GM04504 (cell line): ENCODE results near the gene SMAP1.

Experiments used
- DNase-seq: peaks from one replicate; pipeline ENCODE4 v3.0.0-alpha.2; 2012; ENCODE audit warnings: low read depth

SMAP1 gene

DNA sequence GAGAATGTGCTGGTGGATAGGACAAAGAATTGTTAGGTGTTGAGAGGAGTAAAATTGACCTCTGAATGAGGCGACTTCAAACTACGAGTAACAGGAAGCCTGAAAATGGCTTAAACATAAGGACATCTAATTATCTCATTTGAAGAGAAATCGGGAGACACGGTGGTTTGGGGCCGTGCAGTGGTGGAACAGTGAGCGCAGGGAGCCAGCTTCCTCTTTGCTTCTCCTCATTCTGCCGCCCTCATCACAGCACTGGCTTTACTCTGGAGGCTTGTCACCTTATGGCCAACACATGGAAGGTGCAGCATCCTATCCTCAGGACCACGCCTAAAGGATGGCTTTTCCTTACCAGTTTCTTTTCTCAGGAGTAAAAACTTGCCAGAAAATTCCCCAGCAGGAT, 174.9 kb downstream of the SMAP1 start:
- no peak for DNase-seq

DNA sequence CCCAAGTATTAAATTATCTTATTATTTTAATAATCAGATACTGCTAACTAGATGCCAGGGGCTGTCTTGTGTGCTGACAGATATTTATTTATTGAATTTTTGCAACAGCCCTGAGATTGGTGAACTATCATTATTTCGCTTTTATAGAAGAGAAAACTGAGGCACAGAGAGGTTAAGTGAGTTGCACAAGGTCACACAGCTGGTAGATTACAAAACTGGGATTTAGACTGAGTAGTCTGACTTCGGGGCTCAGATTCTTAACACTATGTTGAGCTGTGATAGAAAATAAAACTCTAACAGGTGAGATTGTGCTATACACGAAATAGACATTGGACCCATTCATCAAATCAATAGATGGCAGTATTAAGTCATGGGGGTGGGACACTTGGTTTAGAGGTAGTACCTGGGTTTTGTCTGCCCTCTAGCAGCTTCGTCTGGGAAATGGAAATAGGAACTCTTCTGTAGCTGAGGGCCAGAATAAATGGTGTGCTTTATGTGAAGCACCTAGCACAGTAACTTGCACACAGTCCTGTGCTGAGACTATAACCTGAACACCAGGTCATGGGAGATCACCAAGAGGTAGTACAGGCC, 175.7 kb downstream of the SMAP1 start:
- no peak for DNase-seq

DNA sequence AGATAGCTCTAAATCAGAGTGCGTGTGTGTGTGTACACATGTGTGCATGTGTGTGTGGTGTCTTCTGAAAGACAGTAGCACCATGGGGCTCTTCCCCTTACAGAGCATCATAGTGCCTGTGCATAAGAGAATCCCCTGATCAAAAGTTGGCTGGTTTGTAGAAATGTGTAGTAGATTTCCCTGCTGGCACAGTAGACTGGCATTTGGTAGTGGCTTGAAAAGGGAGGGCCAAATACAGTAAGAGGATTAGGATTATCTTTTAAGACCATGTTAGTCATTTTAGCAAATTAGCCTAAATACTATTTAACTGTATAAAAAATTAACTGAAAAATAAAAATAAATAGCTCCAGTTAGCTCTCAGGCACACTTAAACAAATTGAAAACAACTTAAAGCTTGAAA, 176.6 kb downstream of the SMAP1 start:
- no peak for DNase-seq

DNA sequence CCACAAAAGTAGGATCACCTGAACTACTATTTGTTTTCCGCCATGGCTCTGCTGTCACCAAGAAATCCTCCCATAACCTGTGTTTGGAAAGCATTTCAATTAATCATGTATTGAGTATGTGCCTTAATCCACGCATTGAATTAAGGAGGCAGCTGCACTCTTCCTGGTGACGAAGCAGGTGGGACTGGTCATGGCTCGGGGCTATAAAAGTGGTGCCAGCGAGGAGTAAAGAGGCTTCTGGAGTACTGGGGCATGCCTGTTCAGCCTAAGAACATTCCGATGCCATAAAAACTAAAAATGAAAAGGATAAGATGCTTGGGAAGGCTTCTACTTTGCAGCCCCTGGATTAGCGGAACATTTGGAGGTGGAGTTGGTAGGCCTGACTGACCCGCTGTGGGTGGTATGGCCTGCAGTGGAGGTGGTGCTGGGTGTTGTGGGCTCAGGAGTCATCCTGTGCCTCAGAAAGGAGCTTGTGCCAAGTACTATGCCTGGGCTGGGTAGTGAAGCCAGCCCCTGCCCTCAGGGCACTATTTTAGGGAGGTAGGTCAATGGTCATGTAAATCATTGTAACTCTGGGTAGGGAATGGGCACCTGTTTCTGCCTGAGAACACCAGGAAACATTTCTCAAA, 178.6 kb downstream of the SMAP1 start:
- no peak for DNase-seq

DNA sequence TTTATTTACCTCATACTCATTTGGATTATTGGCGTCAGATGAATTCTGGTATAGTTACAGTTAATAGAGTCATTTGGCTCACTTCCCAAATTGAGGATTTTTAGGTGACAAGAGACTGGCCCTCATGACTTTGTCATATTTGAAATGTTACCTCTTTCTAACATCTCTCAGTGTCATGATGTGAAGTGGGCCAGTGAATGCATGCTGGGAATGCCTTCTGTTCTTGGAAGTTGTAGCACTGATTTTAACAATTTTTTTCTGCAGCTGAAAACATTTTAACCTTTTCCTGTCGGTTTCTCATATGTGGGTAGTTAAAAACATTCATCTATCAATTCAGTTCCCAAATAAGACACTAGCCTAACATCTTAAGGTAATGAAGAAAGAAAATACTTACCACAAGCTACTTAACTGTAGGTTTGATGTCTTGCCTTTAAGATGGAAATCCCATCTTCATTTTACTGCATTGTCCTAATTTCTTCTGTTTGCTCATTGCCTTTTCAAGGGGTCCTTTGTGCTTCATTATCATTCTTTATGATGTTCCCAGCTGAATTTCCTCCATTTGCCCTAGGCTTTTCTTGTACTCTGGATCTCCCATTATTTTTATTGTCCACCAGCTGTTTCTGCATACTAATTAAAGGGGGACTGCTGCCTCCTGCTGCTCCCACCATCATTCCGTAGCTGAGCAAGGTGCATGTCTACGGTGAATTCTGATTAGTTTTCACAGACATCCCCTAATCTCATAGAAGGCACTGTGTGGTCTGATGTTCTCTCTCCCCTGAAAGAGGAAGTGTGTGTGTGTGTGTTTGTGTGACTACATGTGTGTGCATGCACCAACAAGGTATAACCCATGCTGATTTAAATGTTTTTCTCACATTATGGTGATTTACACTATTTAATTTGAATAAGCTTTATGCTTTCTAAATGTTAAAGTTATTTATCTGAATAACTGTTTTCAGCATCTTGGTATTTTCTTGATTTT, 179.7 kb downstream of the SMAP1 start:
- DNase-seq, result no peak

DNA sequence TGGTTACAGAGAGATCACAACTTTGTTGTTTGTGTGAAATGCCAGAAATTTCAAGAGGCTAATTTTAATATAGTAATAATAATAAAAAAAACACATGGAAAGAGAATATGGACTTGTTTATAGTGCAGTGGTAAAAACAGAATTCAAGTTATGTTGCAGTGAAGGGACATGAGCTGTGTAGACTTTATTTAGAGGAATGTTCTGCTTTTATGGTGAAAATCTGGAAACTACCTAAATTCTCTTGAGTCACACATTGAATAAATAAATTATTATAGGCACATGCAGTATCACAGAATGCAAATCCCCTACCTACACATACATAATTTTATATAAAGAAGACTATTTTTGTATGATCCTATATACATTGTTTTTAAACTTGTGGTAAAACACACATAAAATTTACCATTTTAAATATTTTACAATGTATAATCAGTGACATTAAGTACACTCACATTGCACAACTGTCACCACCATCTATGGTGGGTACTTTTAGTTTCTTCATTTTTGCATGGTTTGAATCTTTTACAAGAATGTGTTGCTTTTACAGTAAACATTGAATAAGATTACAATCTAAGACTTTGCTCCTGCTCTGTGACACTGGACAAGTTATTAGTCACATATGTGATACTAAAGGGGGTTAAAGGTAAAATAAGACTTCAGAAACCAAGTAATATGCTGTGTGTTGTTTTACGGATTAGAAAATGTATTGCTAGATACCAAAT, 181.8 kb downstream of the SMAP1 start:
- DNase-seq, result no peak

DNA sequence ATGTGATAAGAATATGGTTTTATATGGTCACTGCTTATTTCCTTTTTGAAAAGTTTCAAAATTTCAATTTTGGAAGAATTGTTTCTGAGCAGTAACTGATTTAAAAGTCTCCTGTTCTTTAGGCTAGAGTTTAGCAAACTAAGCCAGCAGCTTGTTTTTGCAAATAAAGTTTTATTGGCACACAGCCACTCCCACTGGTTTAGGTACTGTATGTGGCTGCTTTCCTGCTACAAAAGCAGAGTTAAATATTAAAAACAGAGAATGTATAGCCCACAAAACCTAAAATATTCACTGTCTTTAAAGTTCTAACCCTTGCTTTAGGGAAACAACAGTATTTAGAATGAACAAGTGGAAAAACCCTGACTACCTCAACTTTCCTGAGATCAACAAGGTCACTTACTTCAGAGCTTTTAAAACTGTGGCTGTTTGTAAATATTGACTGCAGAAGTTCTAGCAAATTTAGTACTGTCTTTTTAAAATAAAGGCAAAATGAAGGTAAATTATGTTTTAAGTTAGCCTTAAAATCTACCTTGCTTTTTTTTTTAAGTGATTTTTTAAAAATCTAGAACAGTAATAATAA, 185.1 kb downstream of the SMAP1 start:
- DNase-seq, result no peak

DNA sequence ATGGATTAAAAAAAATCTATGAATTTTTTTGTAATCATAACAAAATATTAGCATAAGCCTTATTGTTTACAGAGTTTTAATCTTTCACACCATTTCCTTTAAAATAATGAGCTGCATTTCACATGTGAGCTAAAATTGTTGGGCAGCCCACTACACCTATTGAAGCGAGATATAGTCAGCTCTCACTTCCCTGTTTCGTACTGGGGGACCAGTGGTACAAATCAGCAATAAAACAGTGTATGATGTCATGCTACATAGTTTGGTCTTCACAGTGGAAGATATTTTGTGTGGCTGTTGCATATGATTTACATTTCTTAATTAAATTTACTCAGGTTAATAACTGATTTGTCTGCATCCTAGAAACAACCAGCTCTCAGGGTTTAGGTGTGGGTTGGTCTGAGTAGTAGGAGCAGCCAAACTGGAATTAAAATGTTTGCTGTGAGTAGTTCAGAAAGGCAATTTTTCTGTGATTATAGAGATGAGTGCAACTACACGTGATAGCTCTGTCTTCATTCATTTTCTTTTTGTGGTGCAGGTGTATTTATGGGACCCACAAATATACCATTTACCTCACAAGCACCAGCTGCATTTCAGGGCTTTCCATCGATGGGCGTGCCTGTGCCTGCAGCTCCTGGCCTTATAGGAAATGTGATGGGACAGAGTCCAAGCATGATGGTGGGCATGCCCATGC, 189.8 kb downstream of the SMAP1 start:
- DNase-seq, result no peak

DNA sequence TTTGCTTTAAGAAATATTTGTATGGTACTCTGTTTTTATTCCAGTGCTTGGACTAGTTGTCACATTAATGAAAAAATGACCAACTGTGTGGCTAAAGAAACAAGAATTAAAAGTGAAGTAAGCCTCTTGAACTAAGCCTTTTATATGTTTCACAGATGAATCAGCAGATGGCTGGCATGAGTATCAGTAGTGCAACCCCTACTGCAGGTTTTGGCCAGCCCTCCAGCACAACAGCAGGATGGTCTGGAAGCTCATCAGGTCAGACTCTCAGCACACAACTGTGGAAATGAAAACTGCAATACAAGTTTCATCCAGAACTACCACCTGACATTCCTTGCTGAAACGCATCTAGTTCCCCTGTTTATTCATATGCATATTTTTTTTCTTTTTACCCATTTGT, 192.4 kb downstream of the SMAP1 start:
- peak; percentile 7 for DNase-seq

DNA sequence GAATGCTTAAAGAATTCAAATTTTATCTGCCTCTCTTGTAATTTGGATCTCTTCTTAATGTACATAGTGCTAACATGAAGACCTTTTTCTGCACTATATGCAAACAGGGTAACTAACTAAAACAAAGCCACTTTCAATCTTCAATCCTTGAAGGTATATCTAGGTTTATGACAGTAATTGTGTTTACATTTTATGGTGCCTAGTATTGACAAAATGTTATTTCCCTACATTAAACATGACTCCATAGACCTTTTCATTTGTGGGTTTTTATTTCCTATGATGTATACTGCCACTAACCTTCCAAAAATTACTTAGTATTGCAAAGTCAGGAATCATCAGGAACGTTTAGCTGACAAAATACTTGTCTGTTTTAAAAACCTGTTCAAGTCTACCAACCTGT, 193.2 kb downstream of the SMAP1 start:
- DNase-seq, result no peak

DNA sequence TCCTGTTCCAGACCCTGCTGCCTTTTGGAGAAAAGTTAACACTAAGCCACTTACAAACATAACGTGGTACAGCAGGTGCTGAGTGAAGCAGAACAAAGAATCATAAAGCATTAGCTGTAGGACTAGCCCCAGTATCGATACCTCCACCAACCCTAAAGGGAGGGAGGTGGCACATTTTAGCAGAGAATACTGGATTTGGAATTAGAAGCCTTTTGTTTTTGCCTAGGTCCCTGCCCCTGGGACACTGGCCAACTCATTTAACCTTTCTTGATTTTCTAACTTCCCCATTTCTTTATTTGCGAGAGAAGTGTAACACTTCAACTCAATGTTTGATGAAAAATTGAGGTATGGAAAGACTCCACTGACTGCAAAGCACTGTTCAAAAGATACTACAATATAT, 195.7 kb downstream of the SMAP1 start:
- DNase-seq, result no peak

DNA sequence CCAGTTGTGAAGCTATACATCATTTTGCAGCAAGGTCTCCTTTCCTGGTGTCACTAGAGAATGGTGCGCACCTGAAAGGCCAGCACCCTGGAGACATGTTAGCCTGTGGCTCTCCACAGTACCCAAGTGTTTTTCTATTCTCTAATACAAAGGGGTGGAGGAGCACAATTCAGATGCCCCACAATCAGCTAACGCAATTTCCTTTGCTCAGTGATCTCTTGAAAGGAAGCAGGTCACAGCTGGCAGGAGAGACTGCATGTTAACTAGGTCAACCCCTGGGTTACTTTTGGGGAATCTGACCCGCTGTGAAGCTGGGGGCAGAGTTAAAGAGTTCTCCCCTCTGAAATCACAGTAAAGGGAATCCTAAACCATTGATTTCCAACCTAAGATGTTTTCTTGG, 196.7 kb downstream of the SMAP1 start:
- DNase-seq, result no peak

DNA sequence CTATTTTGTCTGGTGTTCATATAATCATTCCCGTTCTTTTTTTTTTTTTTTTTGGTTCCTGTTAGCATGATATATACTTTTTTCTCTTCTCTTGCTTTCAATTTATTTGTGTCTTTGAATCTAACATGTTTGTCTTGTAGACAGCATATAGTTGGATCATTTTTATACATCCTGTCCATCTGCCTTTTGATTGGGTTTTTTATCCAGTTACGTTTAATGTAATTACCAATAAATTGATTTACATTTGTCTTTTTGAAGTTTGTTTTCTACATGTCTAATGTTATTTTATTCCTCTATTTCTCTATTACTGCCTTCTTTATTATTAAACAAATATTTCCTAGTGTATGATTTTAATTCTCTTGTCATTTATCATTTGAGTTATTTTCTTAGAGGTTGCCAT, 204.8 kb downstream of the SMAP1 start:
- no peak for DNase-seq

DNA sequence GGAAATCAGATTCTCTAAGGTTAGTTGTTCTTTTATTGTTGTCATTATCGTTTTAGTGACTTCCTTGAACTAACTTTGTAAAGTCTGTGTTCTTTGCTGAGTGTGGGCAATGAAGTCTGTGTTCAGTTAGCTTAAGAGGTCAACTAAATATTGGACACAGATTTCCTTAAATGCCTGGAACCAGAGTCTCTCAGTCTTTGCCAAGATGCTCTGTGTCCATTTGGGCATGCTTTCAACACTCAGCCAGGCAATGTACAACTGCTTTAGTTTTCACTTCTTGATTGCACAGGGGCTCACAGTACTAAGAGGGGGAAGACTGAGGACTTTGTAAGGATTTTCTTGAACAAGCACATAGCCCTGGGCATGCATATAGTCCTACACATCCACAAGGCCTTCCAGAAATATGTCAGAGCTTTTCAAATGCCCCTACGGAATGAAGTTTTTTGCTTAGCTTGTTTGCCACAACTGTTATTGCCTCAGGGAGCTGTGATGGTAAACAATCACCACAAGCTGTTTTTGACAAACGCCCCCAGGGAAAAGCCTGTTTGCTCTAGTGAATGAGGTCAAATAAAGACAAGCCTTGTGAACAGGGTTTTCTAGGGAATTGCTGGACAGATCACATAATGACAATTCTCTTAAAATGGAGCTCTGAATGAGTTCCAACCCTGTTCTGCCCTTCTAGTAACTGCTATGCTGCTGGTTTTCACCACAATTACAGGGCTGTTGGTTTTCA, 206.7 kb downstream of the SMAP1 start:
- DNase-seq, result no peak

DNA sequence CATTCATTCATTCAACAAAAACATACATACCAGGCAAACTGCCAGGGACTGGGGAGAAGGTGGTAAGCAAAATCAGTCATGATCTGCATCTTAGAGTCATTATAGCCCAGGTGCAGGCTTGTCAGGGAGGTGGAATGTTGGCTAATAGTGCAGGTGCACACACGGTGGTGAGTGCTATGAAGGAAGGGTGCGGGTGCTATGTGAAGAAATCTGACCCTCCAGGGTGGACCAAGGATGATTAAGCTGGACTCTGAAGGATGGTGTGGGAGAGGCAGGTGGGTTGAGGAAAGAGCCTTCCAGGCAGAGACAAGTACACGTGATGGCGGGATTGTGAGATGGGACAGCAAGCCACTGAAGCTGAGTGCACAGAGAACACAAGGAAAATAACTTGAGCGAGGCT, 211.8 kb downstream of the SMAP1 start:
- DNase-seq, result no peak

DNA sequence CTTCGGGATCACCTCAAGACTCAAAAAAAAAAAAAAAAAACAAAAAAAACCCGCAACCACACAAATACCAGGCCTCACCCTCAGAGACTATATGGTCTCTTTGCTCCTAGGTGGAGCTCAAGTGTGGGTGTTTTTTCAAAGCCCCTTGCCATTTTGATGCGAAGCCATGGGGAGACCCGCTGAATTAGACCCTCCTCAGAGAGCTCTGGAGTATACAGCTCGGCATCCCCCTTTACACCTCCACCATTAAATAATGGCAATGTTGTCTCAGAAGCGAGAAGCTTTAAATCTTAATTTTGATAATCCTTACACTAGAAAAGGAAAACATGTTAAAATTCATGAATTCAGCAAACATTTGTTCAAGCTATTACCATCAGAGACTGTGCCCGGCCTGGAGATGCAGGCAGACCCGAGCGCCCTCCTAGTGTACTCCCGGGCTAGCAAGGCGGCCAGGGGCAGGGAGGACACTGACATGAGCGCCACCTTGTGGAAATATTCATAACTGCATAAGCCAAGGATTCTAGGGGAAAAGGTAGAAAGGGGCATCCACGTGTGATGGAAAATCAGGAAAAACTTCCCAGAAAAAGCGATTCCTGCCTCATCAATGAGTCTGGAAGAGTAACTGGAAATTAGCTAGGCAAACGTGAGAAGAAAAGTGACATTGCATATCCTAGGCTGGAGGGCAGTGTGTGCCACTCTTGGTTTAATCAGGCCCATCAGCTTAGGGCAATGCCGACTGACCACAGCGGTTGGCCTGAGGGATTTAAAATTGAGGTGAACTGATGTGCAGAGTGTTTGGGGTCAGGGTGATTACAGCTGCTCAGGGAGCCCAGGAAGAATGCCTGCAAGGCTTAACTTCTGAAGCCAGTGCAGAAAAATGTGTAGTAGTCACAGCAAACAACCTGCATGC, 216.6 kb downstream of the SMAP1 start:
- DNase-seq, result peak; percentile 26

DNA sequence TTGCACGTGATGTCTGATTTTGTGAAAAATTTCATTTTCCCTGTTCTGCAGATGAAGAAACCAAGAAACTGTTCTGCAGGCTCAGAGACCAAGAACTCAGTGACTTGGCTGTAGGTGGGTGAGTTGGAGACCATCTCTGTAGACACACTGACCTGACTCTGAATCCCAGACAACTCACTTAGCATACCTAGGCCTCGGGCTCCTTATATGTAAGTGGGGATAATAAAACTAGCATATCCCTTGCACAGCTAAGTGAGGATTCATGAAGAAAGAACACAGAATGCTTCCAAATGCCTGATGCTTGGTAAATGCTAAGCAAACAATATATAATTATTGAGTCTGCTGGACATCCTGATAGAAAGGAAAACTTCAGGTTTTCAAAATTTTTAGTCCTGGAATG, 218.4 kb downstream of the SMAP1 start:
- no peak for DNase-seq

DNA sequence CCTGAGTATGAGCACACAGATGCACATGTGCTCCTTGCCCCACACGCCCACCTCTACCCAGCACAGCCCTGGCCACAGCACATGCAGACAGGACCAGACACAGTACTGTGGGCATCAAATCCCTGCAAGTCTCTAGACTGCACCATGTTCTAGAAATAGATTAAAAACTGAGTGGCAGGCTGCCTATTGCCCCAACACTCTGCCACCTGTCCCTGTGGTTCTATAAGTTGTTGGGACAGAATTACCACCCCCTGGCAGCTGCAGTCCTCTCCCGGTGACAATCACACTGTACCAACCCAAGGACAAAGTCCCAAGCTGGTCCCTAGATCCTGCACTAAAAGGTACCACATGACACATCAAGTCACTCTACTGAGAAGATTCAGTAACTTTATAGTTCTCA, 219.0 kb downstream of the SMAP1 start:
- no peak for DNase-seq

DNA sequence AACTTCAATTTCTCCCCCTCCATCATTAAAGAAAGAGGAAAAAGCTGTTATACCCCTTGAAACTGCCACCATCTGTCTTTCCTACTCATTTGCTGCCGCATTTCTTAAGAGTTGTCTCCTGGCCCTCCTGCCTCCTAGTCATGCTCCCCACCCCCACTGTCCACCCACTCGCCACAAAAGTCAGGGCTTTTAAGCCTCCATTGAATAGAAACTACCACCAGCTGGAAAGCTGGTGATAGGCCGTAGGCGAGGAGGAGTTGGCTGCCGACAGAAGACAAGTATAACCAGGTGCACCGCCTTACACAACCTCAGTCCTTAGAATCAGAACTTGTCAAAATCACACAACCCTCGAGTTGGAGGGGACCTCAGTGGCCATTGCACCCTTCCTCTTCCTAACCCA, 221.6 kb downstream of the SMAP1 start:
- DNase-seq, result no peak

DNA sequence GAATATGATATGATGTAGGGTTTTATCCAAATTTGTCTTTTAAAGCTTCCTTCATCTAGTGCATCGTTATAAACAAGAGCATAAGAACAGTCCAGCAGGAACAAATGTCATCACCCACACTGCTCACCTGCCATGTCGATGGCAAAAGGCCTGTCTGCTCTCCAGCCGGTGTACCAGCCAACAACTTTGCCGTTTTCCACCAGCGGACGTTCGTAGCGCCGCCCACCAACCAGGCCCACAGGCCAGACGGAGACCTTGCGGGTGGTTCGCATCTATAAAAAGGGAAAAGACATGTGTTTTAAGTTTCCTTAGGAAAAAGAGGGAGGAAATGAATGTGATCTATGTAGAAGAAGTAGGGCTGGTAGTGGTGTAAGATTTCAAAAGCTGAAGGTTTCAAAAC, 226.3 kb downstream of the SMAP1 start:
- DNase-seq, result no peak
